ENCODE data around the gene RAB40B. TPM values are rescaled to one million over a fixed set of nuclear protein-coding genes. Genes with fewer than 3 reads are reported as not detected.

The RAB40B gene
- total RNA-seq, 4 donors from 2014 or later: 19.0 to 52.7 (median 24.4) TPM

DNA sequence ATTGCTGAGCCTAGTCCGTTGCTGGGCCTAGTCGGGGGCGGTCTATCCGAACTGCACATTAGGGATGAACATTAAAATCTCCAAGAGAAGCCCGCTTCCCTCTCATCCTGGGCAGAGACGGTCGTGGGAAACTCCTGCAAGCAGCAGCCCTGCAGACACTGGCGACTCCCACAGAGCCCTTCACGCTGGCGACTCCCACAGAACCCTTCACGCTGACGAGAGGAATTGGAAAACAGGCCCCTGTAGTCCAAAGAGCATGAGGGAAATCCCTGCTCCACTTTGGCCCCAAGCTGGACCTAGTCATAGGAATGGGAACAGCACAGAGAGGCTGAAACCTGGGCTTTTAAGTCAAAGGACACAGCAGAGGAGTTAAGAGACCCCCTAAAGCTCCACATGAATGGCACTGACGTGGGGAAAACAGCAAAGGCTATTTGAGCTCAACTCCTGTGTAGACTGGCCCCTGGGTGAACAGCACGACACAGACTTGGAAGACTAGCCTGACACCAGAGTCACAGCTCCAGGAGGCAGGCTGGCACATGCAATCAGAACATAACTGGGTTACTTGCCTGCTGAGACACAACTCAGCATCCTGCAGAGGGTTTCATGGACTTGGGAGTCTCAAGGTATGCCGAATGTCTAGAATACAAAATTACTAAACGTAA is 92.4 kb downstream of the RAB40B start:
- ATAC-seq: no peak
- DNase-seq: no peak
- no peaks in the 10 kb centered on the region for H3K9me3 ChIP-seq
- TF ChIP-seq CTCF (IDR thresholded peaks at IDR 0.05 in 4 of 5, conservative IDR thresholded peaks at IDR 0.05 in 1 of 5) (no peak), POLR2A (IDR thresholded peaks at IDR 0.05) (no peak)
- peaks cover 0 to 46% of the 10 kb centered on the region in 2 donors for H3K36me3 ChIP-seq
- no peak overlapping the region for H3K27ac ChIP-seq
- no peak overlapping the region for H3K4me3 ChIP-seq
- intact Hi-C loops (cut with DNase I; ENCODE audit: low total_unique reads): no loop called here
- no peaks in the 10 kb centered on the region for H3K4me1 ChIP-seq
- H3K27me3 ChIP-seq: no peaks in the 10 kb centered on the region
- in situ Hi-C loops (cut with MboI; ENCODE audit: low sequenced_read_pairs in 4 of 4): no loop called here

Small RNAs within 50 kb of the gene (microRNA-seq; reads per million reads assigned to microRNA genes)
- gene MIR4525 (ENCODE audit: borderline replicate concordance in 2 of 2): 0 to 1.2 reads per million in 2 donors

Other genes with a start within 250 kb of the RAB40B start
- gene CYBC1, start 247.9 kb downstream of the RAB40B start, total RNA-seq: 10 to 100 TPM; 17.3 to 29.8 (median 19.3) TPM
- 10 to 100 TPM; 29.6 to 63.4 (median 49.0) TPM for gene NARF, start 240.0 kb downstream of the RAB40B start, total RNA-seq
- 100 to 1,000 TPM in 1 of 4 donors, 10 to 100 TPM in 3; 70.7 to 109 (median 85.0) TPM for gene FOXK2, start 179.0 kb downstream of the RAB40B start, total RNA-seq
- 10 to 100 TPM; 28.0 to 39.2 (median 34.8) TPM for gene WDR45B, start 50.3 kb downstream of the RAB40B start, total RNA-seq
- gene FN3KRP, start 18.0 kb upstream of the RAB40B start, total RNA-seq: 1 to 10 TPM; 2.3 to 7.9 (median 3.9) TPM
- 1 to 10 TPM; 1.1 to 5.5 (median 2.7) TPM for gene FN3K, start 36.9 kb upstream of the RAB40B start, total RNA-seq
- 10 to 100 TPM; 18.0 to 50.4 (median 33.3) TPM for gene TBCD, start 53.4 kb upstream of the RAB40B start, total RNA-seq
- gene ZNF750, start 141.3 kb upstream of the RAB40B start, total RNA-seq: 10 to 100 TPM in 2 of 4 donors, 1 to 10 TPM in 2; 2.5 to 17.8 (median 11.7) TPM

Measured in gastrocnemius medialis (tissue), 4 donors.